SK-N-MC (cell line): ENCODE data around the gene PRDM10.

ENCODE experiments used
- DNase-seq: peaks from one replicate; pipeline ENCODE4 v3.0.0-alpha.2; 2011; ENCODE audit warnings: low read depth, low spot score
- H3K27ac ChIP-seq: fragments of 200-600 bp; sonication (generic); 2 replicates; pipeline ENCODE4 v1.5.1; 2016; ENCODE audit warnings: mixed run types
- H3K36me3 ChIP-seq: fragments of 200-600 bp; sonication (generic); 2 replicates; pipeline ENCODE4 v1.6.1; 2017; ENCODE audit warnings: antibody characterized with exemption, low read length, mixed read lengths; ENCODE audit not compliant: insufficient read depth
- H3K4me3 ChIP-seq: fragments of 200-600 bp; sonication (generic); 2 replicates; pipeline ENCODE4 v1.5.1; 2016
- H3K9ac ChIP-seq: fragments of 200-600 bp; sonication (generic); 2 replicates; pipeline ENCODE4 v1.8.0; 2017; ENCODE audit warnings: mixed run types, mixed read lengths; ENCODE audit not compliant: insufficient read length
- H3K9me3 ChIP-seq: fragments of 200-600 bp; sonication (generic); 2 replicates; pipeline ENCODE4 v1.6.1; 2017; ENCODE audit warnings: low read depth, mild to moderate bottlenecking, antibody characterized with exemption, low read length, moderate library complexity, mixed read lengths
- EZH2 ChIP-seq: fragments of 200-600 bp; sonication (generic); IDR thresholded peaks from one replicate; pipeline ENCODE4 v1.6.1; 2017; ENCODE audit warnings: antibody characterized with exemption
- FOXP2 ChIP-seq: optimal IDR thresholded peaks from 2 replicates; pipeline ENCODE3; 2011; ENCODE audit warnings: mild to moderate bottlenecking, moderate library complexity; ENCODE audit not compliant: insufficient read depth; ENCODE audit errors: extremely low read length, control extremely low read depth
- POLR2AphosphoS5 ChIP-seq: IDR thresholded peaks from 2 replicates; pipeline ENCODE4 v1.6.1; 2012; ENCODE audit warnings: mild to moderate bottlenecking, low read depth, low read length, borderline replicate concordance

The PRDM10 gene

DNA sequence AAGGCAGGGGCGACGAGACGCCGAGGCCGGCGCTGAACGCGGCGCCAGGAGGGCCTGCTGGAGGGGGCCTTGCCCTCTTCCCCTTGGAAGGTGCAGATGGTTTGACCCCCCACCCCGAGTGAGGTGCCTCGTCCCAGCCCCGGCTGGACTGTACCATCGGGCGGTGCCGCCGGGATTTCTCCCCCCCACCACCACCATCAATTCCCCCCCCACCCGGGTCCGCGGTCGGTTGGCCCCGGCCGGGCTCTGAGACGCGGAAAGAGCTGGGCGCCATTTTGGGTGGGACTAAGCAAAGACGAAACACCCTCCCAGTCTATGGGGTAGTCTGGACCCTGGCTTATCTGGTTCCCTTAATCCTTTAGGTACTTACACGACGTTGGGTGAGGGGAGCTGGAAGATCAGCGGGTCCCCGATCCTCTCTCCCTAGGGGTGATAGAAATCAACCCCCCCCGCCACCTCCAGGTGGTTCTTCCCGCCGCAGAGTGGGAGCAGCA lies at the start of gene PRDM10:
Gene PRDM10 (minus strand): TSS at position 484 of the 494 bp plus-strand sequence. CDS start 41,871 bp downstream, outside the sequence.
- Histone ChIP-seq H3K36me3 (no peaks in the 10 kb centered on the region), H3K9ac (peak within 1 kb of the TSS; percentile 98), H3K27ac (peak within 1 kb of the TSS; percentile 100), H3K4me3 (peak within 1 kb of the TSS; percentile 89), H3K9me3 (no peaks in the 10 kb centered on the region)
- peak; percentile 55 for DNase-seq
- peak; percentile 55 for TF ChIP-seq POLR2AphosphoS5
- TF ChIP-seq FOXP2 = no peak

DNA sequence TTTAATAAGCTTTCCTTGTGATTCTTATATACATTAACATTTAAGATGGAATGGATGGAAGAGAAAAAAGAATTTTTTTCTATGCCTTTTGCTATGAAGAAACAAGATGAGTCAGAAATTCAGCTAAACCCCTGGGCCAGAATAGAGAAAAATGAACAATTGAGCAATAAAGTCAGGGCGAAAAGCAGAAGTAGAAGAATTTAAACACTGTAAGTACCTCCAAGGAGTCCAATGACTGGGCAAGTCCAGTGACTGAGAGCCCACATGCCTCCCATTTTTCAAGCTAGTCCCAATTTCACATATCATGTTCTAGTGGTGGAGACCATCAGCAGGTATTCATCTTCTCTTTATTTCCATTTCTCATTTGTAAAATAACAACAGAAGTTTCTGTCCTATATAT lies 48.4 kb upstream of the PRDM10 start:
- Histone ChIP-seq H3K9me3 (no peaks in the 10 kb centered on the region), H3K9ac (no peak overlapping the region), H3K27ac (no peak overlapping the region), H3K36me3 (no peaks in the 10 kb centered on the region), H3K4me3 (no peak overlapping the region)
- no peak for TF ChIP-seq EZH2
- no peak for TF ChIP-seq POLR2AphosphoS5
- TF ChIP-seq FOXP2 = no peak
- DNase-seq = no peak

DNA sequence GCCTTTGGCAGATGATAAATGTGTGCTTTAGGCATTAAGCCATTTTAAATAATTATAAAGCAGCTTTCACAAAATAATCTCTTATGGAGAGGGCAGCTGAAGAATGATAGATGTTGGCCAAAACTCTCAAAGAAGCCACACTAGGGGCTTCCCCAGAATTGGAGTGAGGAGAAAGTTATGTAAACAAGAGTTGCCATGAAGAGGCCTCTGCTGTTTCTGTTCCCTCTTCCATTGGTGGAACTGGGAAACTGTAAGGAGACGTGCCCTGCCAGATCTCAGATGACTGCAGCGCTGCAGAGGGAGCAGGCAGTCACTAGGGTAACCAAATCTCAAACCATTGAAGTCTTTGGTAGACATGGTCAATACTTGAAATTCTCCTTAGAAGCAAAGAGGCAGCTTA lies 47.6 kb upstream of the PRDM10 start:
- no peak overlapping the region for H3K9ac ChIP-seq
- no peak overlapping the region for H3K4me3 ChIP-seq
- no peaks in the 10 kb centered on the region for H3K9me3 ChIP-seq
- TF ChIP-seq POLR2AphosphoS5 (no peak), EZH2 (no peak), FOXP2 (no peak)
- no peaks in the 10 kb centered on the region for H3K36me3 ChIP-seq
- no peak for DNase-seq
- no peak overlapping the region for H3K27ac ChIP-seq

DNA sequence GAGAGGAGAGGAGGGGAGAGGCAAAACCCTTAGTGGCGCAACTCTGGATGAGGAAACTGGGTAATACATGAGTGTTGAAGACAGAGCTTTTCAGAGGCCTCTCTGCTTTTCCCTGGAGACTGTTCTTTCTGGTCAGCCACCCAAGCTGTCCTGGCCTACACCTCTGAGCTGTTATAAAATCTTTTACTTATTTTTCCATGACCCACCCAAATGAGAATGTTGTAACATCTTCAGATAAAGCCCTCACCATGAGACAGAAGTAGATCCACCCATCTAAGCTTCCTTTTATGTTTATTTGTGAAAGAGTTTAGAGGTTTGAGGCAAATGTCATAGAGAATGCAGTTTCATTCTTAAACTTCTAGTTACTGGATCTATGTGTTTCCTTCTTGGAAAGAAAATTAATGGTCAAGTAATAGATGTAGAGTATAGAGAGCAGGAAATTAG lies 46.7 kb upstream of the PRDM10 start:
- DNase-seq = no peak
- TF ChIP-seq FOXP2 (no peak), EZH2 (no peak), POLR2AphosphoS5 (no peak)
- Histone ChIP-seq H3K27ac (no peak overlapping the region), H3K9me3 (no peaks in the 10 kb centered on the region), H3K4me3 (no peak overlapping the region), H3K36me3 (no peaks in the 10 kb centered on the region), H3K9ac (no peak overlapping the region)

- TF ChIP-seq EZH2 = no peak
- TF ChIP-seq FOXP2 = no peak
- no peak for TF ChIP-seq POLR2AphosphoS5
- Histone ChIP-seq H3K27ac (no peak overlapping the region), H3K36me3 (no peaks in the 10 kb centered on the region), H3K9ac (no peak overlapping the region), H3K4me3 (no peak overlapping the region), H3K9me3 (no peaks in the 10 kb centered on the region)
- no peak for DNase-seq
Measured at GRCh38 chr11:130047141-130047540, 44.5 kb upstream of the PRDM10 start.

DNA sequence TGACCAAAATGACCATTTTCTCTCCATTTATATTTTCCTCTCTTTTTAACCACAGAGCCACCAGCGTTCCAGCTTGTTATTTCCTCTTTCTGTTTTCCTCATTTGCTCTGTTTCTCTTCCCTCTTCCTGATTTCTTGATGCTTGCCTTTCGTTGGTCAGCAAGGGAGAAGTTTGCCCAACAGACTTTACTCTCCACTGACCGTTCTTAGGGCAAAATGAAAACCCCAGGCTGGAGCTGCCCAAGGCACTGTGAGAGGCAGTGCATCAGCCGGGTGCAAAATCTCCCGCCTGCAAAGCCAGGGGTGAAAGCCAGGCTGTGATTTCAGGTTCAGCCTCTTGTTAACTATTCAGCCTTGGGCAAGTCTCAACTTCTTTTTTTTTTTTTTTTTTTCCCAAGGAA lies 40.9 kb upstream of the PRDM10 start:
- H3K9ac ChIP-seq = no peak overlapping the region
- H3K27ac ChIP-seq = no peak overlapping the region
- no peak for DNase-seq
- no peaks in the 10 kb centered on the region for H3K9me3 ChIP-seq
- no peak for TF ChIP-seq FOXP2
- TF ChIP-seq EZH2 = no peak
- no peak for TF ChIP-seq POLR2AphosphoS5
- no peak overlapping the region for H3K4me3 ChIP-seq
- no peaks in the 10 kb centered on the region for H3K36me3 ChIP-seq

DNA sequence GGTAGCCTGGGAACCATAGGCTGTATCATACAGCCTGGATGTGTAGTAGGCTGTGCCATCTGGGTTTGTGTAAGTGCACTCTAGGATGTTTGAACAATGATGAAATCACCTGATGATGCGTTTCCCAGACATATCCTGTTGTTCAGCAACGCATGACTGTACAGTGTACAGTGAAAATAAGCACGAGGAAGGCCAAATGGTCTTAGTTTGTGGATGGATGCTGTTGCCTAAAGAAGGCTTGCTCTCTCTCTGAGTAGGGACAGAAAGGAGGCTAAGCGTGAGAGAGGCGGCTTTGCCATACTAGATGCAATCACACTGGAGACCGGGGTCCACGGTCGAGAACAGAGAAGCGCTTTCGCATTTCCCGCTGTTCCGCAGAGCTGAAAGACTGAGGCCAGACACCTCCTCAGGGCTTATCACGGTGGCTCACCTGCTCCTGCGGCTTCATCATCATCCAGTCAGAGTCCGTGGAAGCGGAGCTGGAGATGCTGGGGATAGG lies 39.5 kb upstream of the PRDM10 start:
- Histone ChIP-seq H3K36me3 (no peaks in the 10 kb centered on the region), H3K4me3 (no peak overlapping the region), H3K9ac (no peak overlapping the region), H3K27ac (no peak overlapping the region), H3K9me3 (no peaks in the 10 kb centered on the region)
- TF ChIP-seq POLR2AphosphoS5 (no peak), FOXP2 (no peak), EZH2 (no peak)
- DNase-seq = no peak

DNA sequence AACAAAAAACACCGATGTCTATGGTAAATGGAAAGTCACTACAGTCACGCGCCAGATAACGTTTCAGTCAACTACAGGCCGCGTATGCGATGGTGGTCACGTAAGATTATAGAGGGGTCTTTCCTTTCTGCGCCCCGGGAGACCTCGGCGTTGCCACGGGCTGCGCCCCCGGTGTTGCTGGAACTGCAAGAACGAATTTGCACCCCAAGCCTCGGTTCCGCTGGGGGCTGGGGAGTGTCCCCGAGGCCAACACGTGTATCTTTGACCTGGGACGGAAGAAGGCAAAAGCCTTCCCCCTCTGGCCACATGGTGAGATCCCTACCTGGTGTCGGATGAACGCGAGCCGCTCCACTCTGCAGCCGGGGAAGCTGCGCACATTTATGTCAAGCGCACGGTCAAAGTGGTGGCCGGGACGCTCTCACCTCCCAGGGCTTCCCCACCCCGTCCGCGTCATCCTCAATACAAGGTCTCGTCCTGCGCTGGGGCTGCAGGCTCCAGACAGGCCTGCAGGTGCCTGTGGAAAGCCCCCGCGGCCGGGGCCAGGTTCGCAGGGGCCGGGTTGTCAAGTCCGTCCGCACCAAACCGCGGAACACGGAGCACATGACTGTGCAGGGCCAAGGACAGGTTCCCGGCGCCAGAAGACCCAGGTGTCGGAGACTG lies 37.8 kb upstream of the PRDM10 start:
- no peak for DNase-seq
- no peak overlapping the region for H3K4me3 ChIP-seq
- TF ChIP-seq EZH2 (no peak), FOXP2 (no peak)
- H3K27ac ChIP-seq = no peak overlapping the region
- no peak overlapping the region for H3K9ac ChIP-seq
- no peaks in the 10 kb centered on the region for H3K9me3 ChIP-seq
- H3K36me3 ChIP-seq = no peaks in the 10 kb centered on the region

DNA sequence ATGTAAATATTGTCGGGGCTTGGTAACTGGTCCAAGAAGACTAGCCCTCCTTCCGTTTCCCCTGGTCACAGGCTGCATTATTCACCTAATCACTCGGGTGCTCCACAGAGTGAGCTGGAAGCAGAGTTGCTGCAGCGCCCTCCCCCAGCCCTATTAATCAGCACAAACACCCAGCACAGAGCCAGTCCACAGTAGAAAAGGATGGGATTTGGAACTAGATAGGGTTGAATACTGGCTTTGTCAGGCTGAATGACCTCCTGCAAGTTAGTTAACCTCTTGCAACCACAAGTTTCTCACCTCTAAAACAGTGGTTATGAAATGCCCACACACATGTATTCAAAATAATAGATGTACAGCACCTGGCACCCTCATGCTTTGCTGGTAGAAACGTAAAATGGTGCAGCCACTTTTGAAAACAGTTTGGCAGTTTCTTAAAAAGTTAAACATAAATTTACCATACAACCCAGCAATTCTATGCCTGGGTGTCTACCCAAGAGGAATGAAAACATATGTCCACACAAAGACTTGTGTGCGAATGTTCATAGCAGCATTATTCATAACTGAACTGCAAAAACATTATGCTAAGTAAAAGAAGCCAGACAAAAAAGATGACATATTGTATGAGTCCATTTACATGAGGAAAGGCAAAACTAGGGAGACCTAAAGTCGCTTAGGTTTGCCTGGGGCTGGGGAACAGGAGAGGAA lies 35.4 kb upstream of the PRDM10 start:
- no peak overlapping the region for H3K27ac ChIP-seq
- no peak overlapping the region for H3K9ac ChIP-seq
- TF ChIP-seq EZH2 (no peak), FOXP2 (no peak), POLR2AphosphoS5 (no peak)
- no peaks in the 10 kb centered on the region for H3K9me3 ChIP-seq
- no peaks in the 10 kb centered on the region for H3K36me3 ChIP-seq
- DNase-seq = no peak
- no peak overlapping the region for H3K4me3 ChIP-seq
